ENCODE data around the gene LRPAP1.
"Not testable (repeated sequence)": the region's sequence is repeated elsewhere in the genome, so short reads cannot be mapped to it uniquely, and the experiment has no call there.

Gene LRPAP1

DNA sequence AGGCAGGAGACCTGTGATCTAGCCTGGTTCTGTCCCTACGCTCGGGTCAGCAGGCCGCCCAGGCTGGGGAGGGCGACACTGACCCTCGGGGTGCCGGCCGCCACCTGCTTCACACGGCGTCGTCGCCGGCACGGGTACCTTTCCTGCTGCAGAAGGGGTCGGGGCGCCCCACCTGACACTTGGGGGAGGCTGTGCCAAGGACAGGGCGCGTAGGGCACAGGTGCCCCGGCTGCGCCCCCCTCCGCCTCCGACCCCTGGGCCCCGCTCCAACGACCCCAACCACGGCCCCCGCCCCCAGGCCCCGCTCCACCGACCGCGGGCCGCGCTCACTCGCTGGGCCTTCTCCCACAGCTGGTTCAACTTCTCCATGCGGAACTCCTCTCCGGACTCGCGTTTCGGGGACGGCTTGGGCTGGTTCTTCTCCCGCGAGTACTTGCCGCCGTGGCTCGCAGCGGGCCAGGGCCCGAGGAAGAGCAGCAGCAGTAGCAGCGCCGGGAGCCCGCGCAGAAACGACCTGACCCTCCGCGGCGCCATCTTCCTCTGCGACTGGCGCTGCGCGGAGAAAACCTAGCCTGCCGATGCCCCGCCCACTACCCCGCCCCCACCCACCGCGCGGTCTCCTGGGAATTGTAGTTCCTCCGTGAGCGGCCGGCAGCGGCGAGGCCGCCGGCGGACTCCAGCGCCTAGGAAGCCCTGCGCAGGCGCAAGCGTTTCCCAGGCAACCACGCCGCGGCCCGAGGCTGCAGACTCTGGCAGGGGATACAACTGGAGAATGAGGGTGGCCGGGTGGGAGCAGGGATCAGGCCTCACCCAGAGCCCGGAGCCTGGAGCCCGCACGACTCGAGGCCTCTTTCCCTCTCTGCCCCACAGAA is at the start of gene LRPAP1:
Gene LRPAP1, minus strand, starts transcription at position 544 of the 872 bp plus-strand sequence. Its CDS starts 10 bp downstream, at position 534.
- peak; percentile 83 for DNase-seq (ENCODE audit: low spot score)

DNA sequence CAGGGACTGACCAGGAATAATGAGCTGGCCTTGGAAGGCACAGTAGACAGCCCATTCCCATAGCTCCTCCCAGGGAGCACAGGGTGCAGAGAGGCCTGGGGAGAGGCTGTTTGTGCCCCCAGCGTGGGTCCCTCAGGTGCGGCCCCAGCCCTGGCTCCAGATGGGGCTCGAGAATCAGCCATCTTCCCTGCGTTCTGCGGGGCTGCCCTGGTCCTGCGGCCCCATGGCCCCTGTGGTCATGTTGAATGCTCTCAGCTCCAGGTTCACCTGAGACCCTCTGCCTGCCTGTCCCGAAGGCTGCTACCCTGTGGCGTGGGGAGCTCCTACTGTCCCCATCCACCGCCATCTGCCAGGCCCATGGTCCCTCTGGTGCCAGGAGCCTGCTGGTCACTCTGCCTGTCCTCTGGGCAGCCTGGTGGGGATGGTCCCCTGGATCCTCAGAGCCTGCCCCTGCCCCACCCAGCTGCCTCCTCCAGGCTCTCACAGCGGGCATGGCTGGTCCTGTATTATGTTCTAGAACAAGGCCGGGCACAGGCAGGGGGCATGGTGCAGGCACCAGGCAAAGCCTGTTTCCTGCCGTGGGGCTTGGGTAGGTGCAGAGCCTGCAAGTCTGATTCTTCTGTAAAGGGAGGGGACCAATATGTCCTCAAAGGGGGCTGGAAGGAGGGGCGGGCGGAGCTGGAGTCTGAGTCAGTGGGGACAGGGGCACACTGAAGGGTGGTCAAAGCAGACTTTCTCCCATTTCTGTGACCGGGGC is 49.3 kb upstream of the LRPAP1 start:
- not testable (repeated sequence) for DNase-seq (ENCODE audit: low spot score)

- not testable (repeated sequence) for DNase-seq (ENCODE audit: low spot score)
These were observed 48.6 kb upstream of the LRPAP1 start for GRCh38 chr4:3580859-3581258.

- not testable (repeated sequence) for DNase-seq (ENCODE audit: low spot score)
These were observed 46.4 kb upstream of the LRPAP1 start for GRCh38 chr4:3578527-3579144.

- DNase-seq (ENCODE audit: low spot score): not testable (repeated sequence)
These were observed 45.8 kb upstream of the LRPAP1 start for GRCh38 chr4:3578052-3578451.

- DNase-seq (ENCODE audit: low spot score): not testable (repeated sequence)
These were observed 45.1 kb upstream of the LRPAP1 start for GRCh38 chr4:3577208-3577892.

GRCh38 chr4:3576533-3577207 is 44.4 kb upstream of the LRPAP1 start:
- not testable (repeated sequence) for DNase-seq (ENCODE audit: low spot score)

- DNase-seq (ENCODE audit: low spot score): not testable (repeated sequence)
These were observed 43.5 kb upstream of the LRPAP1 start for GRCh38 chr4:3575426-3576369.

GRCh38 chr4:3574865-3575264 is 42.6 kb upstream of the LRPAP1 start:
- DNase-seq (ENCODE audit: low spot score): not testable (repeated sequence)

- not testable (repeated sequence) for DNase-seq (ENCODE audit: low spot score)
These were observed 42.1 kb upstream of the LRPAP1 start for GRCh38 chr4:3574346-3574745.

GRCh38 chr4:3573131-3573530 is 40.9 kb upstream of the LRPAP1 start:
- DNase-seq (ENCODE audit: low spot score): no peak

- DNase-seq (ENCODE audit: low spot score): no peak
These were observed 40.1 kb upstream of the LRPAP1 start for GRCh38 chr4:3572363-3572762.

DNA sequence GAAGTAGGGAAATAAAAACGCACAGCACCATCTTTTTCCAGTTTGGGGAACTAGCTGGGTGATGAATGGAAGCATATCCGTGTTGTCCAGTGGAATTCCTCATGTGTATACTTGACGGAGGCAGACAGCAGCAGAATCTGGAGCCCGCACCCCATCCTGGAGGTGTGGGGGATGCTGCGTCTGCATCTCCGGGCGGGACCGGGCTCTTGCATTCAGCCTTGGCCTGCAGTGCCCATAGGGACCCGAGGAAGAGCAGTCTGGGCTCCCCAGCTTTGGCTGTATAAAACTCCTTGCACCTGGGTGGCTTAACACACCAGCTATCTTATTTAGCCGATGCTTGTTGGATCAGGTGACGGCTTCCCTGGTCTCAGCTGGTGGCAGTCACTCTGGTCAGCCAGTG is 39.7 kb upstream of the LRPAP1 start:
- no peak for DNase-seq (ENCODE audit: low spot score)

DNA sequence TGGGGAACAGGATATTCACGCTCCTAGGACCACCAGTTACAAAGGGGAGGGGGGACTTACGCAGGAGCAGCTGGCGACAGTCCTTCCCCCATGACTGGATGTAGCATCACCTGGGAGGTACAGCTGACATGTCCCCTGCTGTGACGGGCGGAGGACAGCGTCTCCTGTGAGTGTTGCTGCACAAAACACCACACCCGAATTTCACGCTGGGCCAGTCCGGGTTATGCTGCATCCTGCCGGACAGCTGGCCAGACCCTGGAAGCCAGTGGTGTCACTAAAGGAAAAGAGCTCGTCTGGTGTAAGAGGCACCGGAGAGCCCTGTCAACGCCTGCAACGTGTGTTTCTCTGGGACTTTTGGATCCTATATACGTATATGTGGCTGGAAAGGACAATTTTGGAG is 38.7 kb upstream of the LRPAP1 start:
- DNase-seq (ENCODE audit: low spot score): not testable (repeated sequence)

- DNase-seq (ENCODE audit: low spot score): not testable (repeated sequence)
These were observed 37.4 kb upstream of the LRPAP1 start for GRCh38 chr4:3569611-3570010.

DNA sequence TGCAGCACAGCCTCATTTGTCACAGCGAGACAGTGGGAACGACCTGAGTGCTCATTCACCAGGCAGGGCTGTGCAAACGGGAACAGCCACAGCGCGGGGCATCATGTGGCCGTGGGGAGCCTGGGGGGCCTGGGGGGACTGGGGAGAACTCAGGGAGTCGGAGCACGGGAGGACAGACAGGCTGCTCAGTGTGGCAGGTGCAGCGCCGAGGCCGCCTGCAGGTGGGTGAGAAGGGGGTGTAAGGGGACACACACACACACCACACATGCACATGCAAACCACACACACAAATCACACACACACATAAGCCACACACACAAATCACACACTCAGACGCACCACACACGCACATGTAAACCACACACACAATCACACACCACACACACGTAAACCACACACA is 34.5 kb upstream of the LRPAP1 start:
- not testable (repeated sequence) for DNase-seq (ENCODE audit: low spot score)

GRCh38 chr4:3566301-3566700 is 34.1 kb upstream of the LRPAP1 start:
- not testable (repeated sequence) for DNase-seq (ENCODE audit: low spot score)

- not testable (repeated sequence) for DNase-seq (ENCODE audit: low spot score)
These were observed 32.7 kb upstream of the LRPAP1 start for GRCh38 chr4:3564948-3565347.

DNA sequence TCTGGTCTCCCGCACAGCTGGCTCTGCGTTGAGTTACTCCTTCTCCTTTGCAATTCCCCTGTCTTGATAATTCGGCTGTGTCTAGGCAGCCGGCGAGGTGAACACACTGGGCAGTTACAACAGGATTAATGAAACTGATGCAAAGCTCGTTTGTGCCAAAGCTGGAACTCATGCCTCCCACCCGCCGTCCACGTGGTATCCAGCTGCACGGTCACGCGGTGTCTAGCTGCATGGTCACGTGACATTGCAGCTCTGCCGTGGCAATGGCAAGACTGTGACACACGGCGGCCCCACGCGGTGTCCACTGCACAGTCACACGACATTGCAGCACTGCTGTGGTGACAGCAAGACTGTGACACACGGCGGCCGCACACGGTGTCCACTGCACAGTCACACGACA is 31.2 kb upstream of the LRPAP1 start:
- no peak for DNase-seq (ENCODE audit: low spot score)

- not testable (repeated sequence) for DNase-seq (ENCODE audit: low spot score)
These were observed 29.9 kb upstream of the LRPAP1 start for GRCh38 chr4:3562127-3562526.
